GM12801 (cell line): ENCODE measurements around the gene SPATA31A5.
"Not testable (repeated sequence)": the region's sequence is repeated elsewhere in the genome, so short reads cannot be mapped to it uniquely, and the experiment has no call there.

Experiments
- CTCF ChIP-seq: IDR thresholded peaks from one replicate; pipeline ENCODE4 v1.5.1; 2011; ENCODE audit warnings: control low read depth; ENCODE audit not compliant: insufficient read length; ENCODE audit errors: extremely low read depth

SPATA31A5 gene

GRCh38 chr9:60914107-60914506, at the start of gene SPATA31A5:
SPATA31A5 (plus strand) TSS chr9:60914407; CDS start chr9:60914436, 29 bp downstream.
- not testable (repeated sequence) for TF ChIP-seq CTCF
